ENCODE measurements around the gene SLC5A10.
"Not testable (repeated sequence)": the region's sequence is repeated elsewhere in the genome, so short reads cannot be mapped to it uniquely, and the experiment has no call there.

Gene SLC5A10

DNA sequence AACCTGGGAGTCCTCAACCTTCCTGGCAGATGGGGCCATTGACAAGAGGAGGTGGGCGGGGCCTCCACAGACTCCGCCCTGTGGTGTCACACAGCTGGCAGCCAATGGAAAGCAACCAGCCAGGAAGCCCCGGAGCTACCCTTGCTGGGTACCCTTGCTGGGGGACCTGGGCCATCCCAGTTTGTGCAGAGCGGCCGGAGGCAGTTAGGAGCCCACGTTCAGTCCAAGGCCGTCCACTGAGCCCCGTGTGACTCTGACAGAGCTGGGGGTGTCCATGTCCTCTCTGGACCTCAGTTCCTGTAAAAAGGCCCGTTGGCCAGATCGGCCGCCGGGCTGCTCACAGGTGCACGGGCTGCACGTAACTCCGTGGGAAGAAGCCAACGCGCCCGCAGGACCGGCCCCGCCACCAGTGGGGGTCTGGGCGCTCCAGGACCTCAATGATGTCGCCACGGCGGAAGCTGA lies 69.7 kb downstream of the SLC5A10 start:
- no peak overlapping the region for H3K27ac ChIP-seq
- intact Hi-C loops (cut with DNase I; ENCODE audit: low total_unique reads), result no loop called here
- TF ChIP-seq, protein P1, sequence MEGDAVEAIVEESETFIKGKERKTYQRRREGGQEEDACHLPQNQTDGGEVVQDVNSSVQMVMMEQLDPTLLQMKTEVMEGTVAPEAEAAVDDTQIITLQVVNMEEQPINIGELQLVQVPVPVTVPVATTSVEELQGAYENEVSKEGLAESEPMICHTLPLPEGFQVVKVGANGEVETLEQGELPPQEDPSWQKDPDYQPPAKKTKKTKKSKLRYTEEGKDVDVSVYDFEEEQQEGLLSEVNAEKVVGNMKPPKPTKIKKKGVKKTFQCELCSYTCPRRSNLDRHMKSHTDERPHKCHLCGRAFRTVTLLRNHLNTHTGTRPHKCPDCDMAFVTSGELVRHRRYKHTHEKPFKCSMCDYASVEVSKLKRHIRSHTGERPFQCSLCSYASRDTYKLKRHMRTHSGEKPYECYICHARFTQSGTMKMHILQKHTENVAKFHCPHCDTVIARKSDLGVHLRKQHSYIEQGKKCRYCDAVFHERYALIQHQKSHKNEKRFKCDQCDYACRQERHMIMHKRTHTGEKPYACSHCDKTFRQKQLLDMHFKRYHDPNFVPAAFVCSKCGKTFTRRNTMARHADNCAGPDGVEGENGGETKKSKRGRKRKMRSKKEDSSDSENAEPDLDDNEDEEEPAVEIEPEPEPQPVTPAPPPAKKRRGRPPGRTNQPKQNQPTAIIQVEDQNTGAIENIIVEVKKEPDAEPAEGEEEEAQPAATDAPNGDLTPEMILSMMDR (IDR thresholded peaks at IDR 0.05), result no peak
- no peaks in the 10 kb centered on the region for H3K4me1 ChIP-seq
- H3K36me3 ChIP-seq, result no peaks in the 10 kb centered on the region
- H3K27me3 ChIP-seq, result peaks cover 0 to 19% of the 10 kb centered on the region in 2 donors
- H3K4me3 ChIP-seq, result no peak overlapping the region
- no peak for DNase-seq
- H3K9me3 ChIP-seq, result no peaks in the 10 kb centered on the region

DNA sequence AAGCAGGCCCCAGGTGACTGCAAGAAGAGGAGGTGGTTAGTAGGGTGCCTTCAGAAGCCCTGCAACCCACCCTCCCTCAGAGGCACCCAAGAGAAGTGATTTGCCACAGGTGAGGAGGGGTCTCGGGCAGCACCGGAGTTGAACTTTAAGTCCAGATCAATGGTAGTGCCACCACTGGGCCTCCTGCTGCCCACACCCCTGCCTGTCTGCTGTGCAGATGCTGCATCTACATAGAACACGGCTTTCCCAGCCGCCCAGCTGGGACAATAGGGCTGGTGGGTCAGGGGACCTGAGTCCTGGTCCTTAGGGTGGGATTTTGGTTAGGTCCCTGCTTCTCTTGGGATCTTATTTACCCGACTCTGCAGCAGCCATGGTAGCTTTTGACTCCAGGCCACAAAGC lies 70.2 kb downstream of the SLC5A10 start:
- DNase-seq, result no peak
- Histone ChIP-seq H3K4me3 (no peak overlapping the region), H3K27ac (no peak overlapping the region), H3K36me3 (no peaks in the 10 kb centered on the region), H3K4me1 (no peaks in the 10 kb centered on the region), H3K27me3 (peaks cover 0 to 19% of the 10 kb centered on the region in 2 donors), H3K9me3 (no peaks in the 10 kb centered on the region)
- intact Hi-C loops (cut with DNase I; ENCODE audit: low total_unique reads), result no loop called here
- TF ChIP-seq, protein P1 (IDR thresholded peaks at IDR 0.05), result no peak

DNA sequence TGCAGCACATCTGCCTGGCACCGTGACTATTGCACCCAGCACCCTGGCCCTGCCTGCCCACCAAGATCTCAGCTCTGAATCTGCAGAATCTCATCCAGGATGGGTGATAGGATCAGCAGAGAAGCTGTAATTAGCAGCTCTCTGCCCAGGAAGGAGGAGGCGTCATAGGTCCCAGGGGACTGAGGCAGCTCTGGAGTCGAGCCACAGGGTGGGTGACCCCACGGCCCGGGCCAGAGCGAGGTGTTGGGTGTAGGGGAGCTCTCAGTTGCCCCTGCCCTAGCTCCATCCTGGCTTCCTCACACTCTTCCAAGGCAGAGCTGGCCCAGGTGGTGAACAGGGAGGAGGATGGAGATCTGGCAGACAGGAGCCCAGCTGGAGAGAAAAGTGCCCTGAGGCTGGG lies 70.8 kb downstream of the SLC5A10 start:
- peaks cover 0 to 18% of the 10 kb centered on the region in 2 donors for H3K27me3 ChIP-seq
- no peak overlapping the region for H3K27ac ChIP-seq
- no peaks in the 10 kb centered on the region for H3K4me1 ChIP-seq
- DNase-seq, result no peak
- H3K4me3 ChIP-seq, result no peak overlapping the region
- TF ChIP-seq, protein P1 (IDR thresholded peaks at IDR 0.05), result no peak
- H3K9me3 ChIP-seq, result no peaks in the 10 kb centered on the region
- no peaks in the 10 kb centered on the region for H3K36me3 ChIP-seq
- intact Hi-C loops (cut with DNase I; ENCODE audit: low total_unique reads), result no loop called here

DNA sequence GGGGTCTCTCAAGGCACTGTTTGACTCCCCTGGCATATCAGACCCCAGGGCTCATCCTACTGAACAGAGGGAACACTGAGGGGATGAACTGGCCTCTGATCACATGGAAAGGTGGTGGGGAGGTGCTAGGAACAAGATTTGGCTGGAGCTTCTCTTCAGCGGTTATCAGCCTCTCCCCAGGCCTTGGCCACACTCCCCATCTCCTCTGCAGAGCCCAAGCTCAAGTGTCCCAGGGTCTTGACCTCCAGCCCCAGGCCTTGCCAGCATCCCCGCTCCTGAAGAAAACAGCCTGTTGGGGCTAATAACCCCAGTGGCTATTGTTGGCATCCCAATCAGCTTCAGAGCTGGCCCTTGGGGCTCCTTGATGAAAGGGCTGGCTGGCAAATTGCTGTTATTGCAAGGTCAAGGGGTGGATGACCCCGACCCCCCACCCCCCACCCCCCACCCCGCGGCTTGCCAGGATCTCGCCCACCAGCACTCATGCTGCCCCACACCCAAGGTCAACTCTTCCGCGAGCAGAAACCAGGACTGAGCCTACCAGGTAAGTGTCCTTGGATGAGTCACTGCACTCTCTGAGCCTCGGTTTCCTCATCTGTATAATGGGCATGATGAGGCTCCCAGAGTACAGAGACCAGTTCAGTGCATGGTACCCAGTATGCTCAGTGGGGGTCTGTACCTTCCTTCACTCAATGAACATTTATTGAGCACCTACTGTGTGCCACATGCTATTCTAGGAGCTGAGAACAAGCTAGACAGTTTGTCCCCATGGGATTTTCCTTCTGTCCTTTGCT lies 71.4 kb downstream of the SLC5A10 start:
- Histone ChIP-seq H3K4me3 (no peak overlapping the region), H3K4me1 (no peaks in the 10 kb centered on the region), H3K27ac (no peak overlapping the region), H3K36me3 (no peaks in the 10 kb centered on the region), H3K9me3 (no peaks in the 10 kb centered on the region), H3K27me3 (peaks cover 0 to 11% of the 10 kb centered on the region in 2 donors)
- intact Hi-C loops (cut with DNase I; ENCODE audit: low total_unique reads), result no loop called here
- TF ChIP-seq, protein P1 (IDR thresholded peaks at IDR 0.05), result no peak
- no peak for DNase-seq

DNA sequence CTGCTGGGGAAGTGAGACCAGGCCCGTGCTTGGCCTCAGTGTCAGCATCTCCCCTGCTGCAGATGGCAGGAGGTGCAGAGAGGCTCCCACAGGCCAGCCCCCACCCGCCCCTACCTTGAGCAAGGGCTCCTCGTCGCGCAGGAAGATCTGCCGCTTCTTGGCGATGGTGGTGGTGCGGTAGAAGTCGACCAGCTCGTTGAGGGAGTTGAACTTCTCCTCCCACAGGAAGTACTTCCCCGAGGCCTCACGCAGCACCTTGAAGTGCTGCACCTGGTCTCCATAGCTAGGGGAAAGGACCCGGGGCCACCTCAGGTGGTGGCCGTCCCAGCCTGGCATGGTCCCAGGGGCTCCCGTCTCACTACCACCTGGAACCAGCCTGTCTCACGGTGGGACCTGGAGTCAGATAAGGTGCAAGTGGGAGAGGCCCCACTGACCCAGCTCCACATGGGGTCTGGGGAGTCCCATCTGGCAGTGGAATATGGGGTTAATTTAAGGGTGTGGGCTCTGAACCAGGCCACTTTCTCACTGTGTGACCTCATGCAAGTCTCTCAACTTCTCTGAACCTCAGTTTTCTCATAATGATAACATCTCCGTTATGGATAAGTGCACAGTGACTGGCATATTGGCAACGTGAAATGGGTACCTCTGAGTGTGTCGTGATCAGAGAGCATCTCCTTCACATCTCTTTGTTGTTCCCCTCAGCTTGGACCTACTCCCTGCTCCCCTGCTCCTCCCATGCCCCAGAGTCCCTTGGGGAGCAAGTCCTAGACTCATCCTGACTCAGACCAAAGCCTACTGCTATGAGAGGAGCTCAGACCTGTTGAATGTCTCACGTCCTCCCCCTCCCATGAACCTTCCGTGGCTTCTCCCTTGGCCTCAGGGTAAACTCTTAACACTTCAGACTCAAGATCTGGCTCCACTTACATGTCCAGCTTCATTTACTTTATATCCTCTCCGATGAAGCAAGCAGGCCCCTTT lies 72.4 kb downstream of the SLC5A10 start:
- no peak overlapping the region for H3K27ac ChIP-seq
- TF ChIP-seq, protein P1 (IDR thresholded peaks at IDR 0.05), result no peak
- H3K9me3 ChIP-seq, result no peaks in the 10 kb centered on the region
- H3K27me3 ChIP-seq, result peaks cover 0 to 2% of the 10 kb centered on the region in 2 donors
- intact Hi-C loops (cut with DNase I; ENCODE audit: low total_unique reads), result no loop called here
- peak in 1 of 2 donors; percentile 47 for DNase-seq
- H3K4me1 ChIP-seq, result no peaks in the 10 kb centered on the region
- no peaks in the 10 kb centered on the region for H3K36me3 ChIP-seq
- no peak overlapping the region for H3K4me3 ChIP-seq

DNA sequence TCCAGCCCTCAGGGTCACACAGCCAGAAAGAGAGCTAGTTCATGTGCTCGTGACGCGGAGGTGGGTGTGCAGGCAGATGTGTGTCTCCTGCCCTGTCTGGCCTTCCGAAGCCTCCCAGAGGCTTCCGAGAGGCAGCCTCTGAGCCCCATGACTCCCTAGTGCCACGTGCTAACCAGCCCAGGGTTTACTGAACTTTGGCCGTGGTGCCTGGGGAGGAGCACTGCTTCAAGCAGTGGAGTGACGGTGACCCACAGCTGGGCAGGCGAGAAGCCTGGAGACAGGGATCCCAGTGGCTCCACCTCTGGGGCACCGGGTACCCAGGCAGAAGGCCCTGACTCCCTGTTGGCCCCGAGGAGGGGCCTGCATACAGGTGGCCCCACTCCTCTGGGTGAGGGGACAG lies 76.7 kb downstream of the SLC5A10 start:
- H3K4me1 ChIP-seq; H3K9me3 ChIP-seq; DNase-seq; H3K36me3 ChIP-seq; H3K4me3 ChIP-seq; H3K27me3 ChIP-seq; intact Hi-C loops (cut with DNase I; ENCODE audit: low total_unique reads); H3K27ac ChIP-seq: not testable (repeated sequence)

DNA sequence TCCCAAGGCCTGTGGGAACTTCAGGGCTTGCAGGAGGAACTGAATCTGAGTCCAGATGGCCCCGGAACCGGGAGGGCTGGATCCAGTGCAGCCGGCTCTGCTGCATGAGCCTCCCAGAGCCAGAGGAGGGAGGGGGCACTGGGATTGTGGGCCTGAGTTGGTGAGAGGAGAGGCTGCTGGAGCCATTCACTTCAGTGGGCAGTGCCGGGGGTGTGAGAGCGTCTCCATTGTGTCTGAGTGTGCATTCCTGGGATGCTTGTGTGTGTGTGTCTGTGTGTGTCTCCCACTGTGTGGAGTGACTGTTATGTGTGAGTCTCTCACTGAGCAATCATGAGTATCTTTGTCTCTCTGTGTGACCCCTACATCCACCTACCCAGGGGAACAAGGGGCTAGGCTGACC lies 77.8 kb downstream of the SLC5A10 start:
- H3K27me3 ChIP-seq; H3K4me1 ChIP-seq; H3K4me3 ChIP-seq; H3K27ac ChIP-seq; intact Hi-C loops (cut with DNase I; ENCODE audit: low total_unique reads); H3K36me3 ChIP-seq; DNase-seq; H3K9me3 ChIP-seq: not testable (repeated sequence)

DNA sequence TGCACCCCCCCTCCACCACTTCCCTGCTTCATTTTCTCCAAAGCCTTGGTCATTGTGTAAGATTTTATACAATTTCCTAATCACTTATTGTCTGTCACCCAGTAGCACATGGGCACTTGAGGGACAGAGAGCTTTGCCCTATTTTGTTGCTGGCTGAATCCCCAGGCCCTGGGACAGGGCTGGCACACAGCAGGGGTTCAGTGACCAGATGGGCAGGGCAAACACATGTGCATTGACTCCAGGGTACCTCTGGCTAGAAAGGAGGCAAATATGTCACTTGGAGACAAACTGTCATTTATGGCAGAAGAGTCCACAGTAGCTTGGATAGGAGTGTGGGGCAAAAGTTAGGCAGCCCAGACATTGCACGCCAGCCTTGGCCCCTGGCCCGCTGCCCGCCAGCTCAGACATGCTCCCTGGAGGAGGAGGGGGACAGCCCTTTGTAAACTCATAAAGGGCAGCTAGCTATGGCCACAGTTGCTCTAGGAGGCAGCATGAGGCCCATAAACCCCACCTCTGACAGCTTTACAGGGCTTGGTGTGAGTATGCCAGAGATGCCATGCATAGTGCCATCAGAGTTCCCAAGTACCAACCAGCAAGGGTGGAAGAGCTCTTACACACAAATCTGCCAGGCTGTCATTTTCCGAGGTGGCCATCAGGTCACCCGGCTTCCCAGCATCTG lies 78.9 kb downstream of the SLC5A10 start:
- H3K4me3 ChIP-seq; H3K4me1 ChIP-seq; DNase-seq; H3K9me3 ChIP-seq; intact Hi-C loops (cut with DNase I; ENCODE audit: low total_unique reads); H3K36me3 ChIP-seq; H3K27me3 ChIP-seq; H3K27ac ChIP-seq: not testable (repeated sequence)

Measured in tibial artery (tissue), 4 donors.